ENCODE results near the gene ADIG. TPM values are rescaled to one million over a fixed set of nuclear protein-coding genes. Genes with fewer than 3 reads are reported as not detected.
A peak's percentile ranks its signal among the peaks of the same experiment; 100 is the strongest.

The ADIG gene
- not detected in 2 replicates for total RNA-seq (2022)
- percentile 43 among the genes with signal in this experiment for Bru-seq, nascent RNA
- percentile 37 among the genes with signal in this experiment for BruChase-seq, experiment 1, labeled RNA remaining after a 6-hour chase
- percentile 33 among the genes with signal in this experiment for BruChase-seq, experiment 2, labeled RNA remaining after a 2-hour chase
- long read RNA-seq: 0 reads

GRCh38 chr20:38581013-38581412 is at the start of gene ADIG:
Gene ADIG, plus strand, starts transcription at chr20:38581197. Its CDS starts 54 bp downstream, at chr20:38581251.
- no peaks in the 10 kb centered on the region for H3K27me3 Mint-ChIP-seq (ENCODE audit: unreplicated experiment)
- CTCF ChIA-PET: interaction anchor here (0.9 to 1.9 kb wide), 3 partner anchors 9 to 109 kb away, joined by 3 to 4 read pairs (median 4); partner anchors contain the start of gene ARHGAP40

GRCh38 chr20:38534756-38535155 is 46.2 kb upstream of the ADIG start:
- CTCF ChIA-PET: no interaction called here
- H3K36me3 Mint-ChIP-seq (ENCODE audit: insufficient read depth, unreplicated experiment): peaks cover 38% of the 10 kb centered on the region

More at GRCh38 chr20:38581013-38581412, at the start of gene ADIG:
- Mint-ChIP-seq H3K36me3 (ENCODE audit: insufficient read depth, unreplicated experiment) (peaks cover 18% of the 10 kb centered on the region), H3K4me1 (ENCODE audit: low read depth, unreplicated experiment) (no peaks in the 10 kb centered on the region), H3K4me3 (ENCODE audit: low read depth, unreplicated experiment) (no peak within 1 kb of the TSS), H3K27ac (ENCODE audit: unreplicated experiment) (no peak within 1 kb of the TSS), H3K9me3 (ENCODE audit: low read depth, unreplicated experiment) (no peaks in the 10 kb centered on the region)
- DNase-seq: no peak
- no TSS peak for BruUV-seq (replicated peaks)
- TF ChIP-seq, protein P1, sequence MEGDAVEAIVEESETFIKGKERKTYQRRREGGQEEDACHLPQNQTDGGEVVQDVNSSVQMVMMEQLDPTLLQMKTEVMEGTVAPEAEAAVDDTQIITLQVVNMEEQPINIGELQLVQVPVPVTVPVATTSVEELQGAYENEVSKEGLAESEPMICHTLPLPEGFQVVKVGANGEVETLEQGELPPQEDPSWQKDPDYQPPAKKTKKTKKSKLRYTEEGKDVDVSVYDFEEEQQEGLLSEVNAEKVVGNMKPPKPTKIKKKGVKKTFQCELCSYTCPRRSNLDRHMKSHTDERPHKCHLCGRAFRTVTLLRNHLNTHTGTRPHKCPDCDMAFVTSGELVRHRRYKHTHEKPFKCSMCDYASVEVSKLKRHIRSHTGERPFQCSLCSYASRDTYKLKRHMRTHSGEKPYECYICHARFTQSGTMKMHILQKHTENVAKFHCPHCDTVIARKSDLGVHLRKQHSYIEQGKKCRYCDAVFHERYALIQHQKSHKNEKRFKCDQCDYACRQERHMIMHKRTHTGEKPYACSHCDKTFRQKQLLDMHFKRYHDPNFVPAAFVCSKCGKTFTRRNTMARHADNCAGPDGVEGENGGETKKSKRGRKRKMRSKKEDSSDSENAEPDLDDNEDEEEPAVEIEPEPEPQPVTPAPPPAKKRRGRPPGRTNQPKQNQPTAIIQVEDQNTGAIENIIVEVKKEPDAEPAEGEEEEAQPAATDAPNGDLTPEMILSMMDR (IDR thresholded peaks at IDR 0.05; ENCODE audit: unreplicated experiment): no peak
- intact Hi-C loops (cut with micrococcal nuclease; ENCODE audit: unreplicated experiment): no loop called here

DNA sequence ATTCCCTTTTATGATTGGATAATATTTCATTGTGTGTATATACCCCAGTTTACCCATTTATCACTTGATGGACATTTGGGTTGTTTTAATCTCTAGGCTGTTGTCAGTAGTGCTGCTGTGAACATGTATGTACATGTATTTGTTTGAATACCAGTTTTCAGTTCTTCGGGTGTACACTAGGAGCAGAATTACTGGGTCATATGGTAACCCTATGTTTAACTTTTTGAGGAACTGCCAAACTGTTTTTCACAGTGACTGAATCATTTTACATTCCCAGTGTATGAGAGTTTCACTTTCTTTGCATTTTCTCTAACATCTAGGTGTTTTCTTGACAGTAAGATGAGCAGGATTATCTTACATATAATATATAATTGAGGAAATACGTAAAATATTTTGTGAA is 44.7 kb upstream of the ADIG start:
- DNase-seq: no peak

More at GRCh38 chr20:38534756-38535155, 46.2 kb upstream of the ADIG start:
- TF ChIP-seq, protein P1 (IDR thresholded peaks at IDR 0.05; ENCODE audit: unreplicated experiment): no peak
- no TSS peak for BruUV-seq (replicated peaks)
- no peak for DNase-seq
- no peaks in the 10 kb centered on the region for H3K4me1 Mint-ChIP-seq (ENCODE audit: low read depth, unreplicated experiment)
- no peak overlapping the region for H3K27ac Mint-ChIP-seq (ENCODE audit: unreplicated experiment)
- intact Hi-C loops (cut with micrococcal nuclease; ENCODE audit: unreplicated experiment): no loop called here
- H3K4me3 Mint-ChIP-seq (ENCODE audit: low read depth, unreplicated experiment): no peak overlapping the region
- H3K9me3 Mint-ChIP-seq (ENCODE audit: low read depth, unreplicated experiment): no peaks in the 10 kb centered on the region
- no peaks in the 10 kb centered on the region for H3K27me3 Mint-ChIP-seq (ENCODE audit: unreplicated experiment)

DNA sequence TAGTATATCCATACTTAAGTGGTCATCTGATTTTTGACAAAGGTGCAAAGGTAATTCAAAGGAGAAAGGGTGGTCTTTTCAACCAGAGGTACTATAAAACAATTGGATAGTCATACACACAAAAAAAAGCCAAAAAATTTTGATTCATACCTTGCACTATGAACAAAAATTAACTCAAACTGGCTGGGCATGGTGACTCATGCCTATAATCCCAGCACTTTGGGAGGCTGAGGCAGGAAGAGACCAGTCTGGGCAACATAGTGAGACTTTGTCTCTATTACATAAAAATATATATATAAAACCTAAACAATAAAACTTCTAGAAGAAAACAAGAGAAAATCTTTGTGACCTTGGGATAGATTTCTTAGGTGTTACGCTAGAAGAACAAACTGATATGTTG is 43.8 kb upstream of the ADIG start:
- no peak overlapping the region for H3K27ac Mint-ChIP-seq (ENCODE audit: unreplicated experiment)
- H3K36me3 Mint-ChIP-seq (ENCODE audit: insufficient read depth, unreplicated experiment): peaks cover 32% of the 10 kb centered on the region
- no TSS peak for BruUV-seq (replicated peaks)
- no peaks in the 10 kb centered on the region for H3K27me3 Mint-ChIP-seq (ENCODE audit: unreplicated experiment)
- TF ChIP-seq, protein P1 (IDR thresholded peaks at IDR 0.05; ENCODE audit: unreplicated experiment): no peak
- DNase-seq: no peak
- intact Hi-C loops (cut with micrococcal nuclease; ENCODE audit: unreplicated experiment): no loop called here
- no peak overlapping the region for H3K4me3 Mint-ChIP-seq (ENCODE audit: low read depth, unreplicated experiment)
- no peaks in the 10 kb centered on the region for H3K4me1 Mint-ChIP-seq (ENCODE audit: low read depth, unreplicated experiment)
- CTCF ChIA-PET: no interaction called here
- no peaks in the 10 kb centered on the region for H3K9me3 Mint-ChIP-seq (ENCODE audit: low read depth, unreplicated experiment)

More for the DNA sequence above, 44.7 kb upstream of the ADIG start:
- no peaks in the 10 kb centered on the region for H3K4me1 Mint-ChIP-seq (ENCODE audit: low read depth, unreplicated experiment)
- no peaks in the 10 kb centered on the region for H3K27me3 Mint-ChIP-seq (ENCODE audit: unreplicated experiment)
- H3K27ac Mint-ChIP-seq (ENCODE audit: unreplicated experiment): no peak overlapping the region
- no TSS peak for BruUV-seq (replicated peaks)
- intact Hi-C loops (cut with micrococcal nuclease; ENCODE audit: unreplicated experiment): no loop called here
- no peak overlapping the region for H3K4me3 Mint-ChIP-seq (ENCODE audit: low read depth, unreplicated experiment)
- CTCF ChIA-PET: no interaction called here
- H3K36me3 Mint-ChIP-seq (ENCODE audit: insufficient read depth, unreplicated experiment): peaks cover 38% of the 10 kb centered on the region
- TF ChIP-seq, protein P1 (IDR thresholded peaks at IDR 0.05; ENCODE audit: unreplicated experiment): no peak
- H3K9me3 Mint-ChIP-seq (ENCODE audit: low read depth, unreplicated experiment): no peaks in the 10 kb centered on the region

Data from Calu3 (cell line).